HepG2 (cell line): Measurements from ENCODE around the gene HNRNPF. TPM values are rescaled to one million over a fixed set of nuclear protein-coding genes. Genes with fewer than 3 reads are reported as not detected.

Experiments used
- ASH2L ChIP-seq: fragments of 300-600, 200-600 bp; sonication (generic); IDR thresholded peaks from 2 replicates; pipeline ENCODE4 v1.7.0; 2017; ENCODE audit warnings: low read depth, mild to moderate bottlenecking, moderate library complexity, mixed read lengths, low read length; ENCODE audit not compliant: insufficient read length
- BCLAF1 ChIP-seq: fragments of 450-650 bp; IDR thresholded peaks from 2 replicates; pipeline ENCODE4 v1.6.1; 2017; ENCODE audit warnings: mild to moderate bottlenecking
- ELK4 ChIP-seq: sonication (generic); formaldehyde crosslinking; IDR thresholded peaks from 2 replicates; pipeline ENCODE4 v1.9.0; 2021; ENCODE audit warnings: missing genetic modification reagents, borderline replicate concordance
- NCOA2 ChIP-seq: sonication (generic); formaldehyde crosslinking; IDR thresholded peaks from 2 replicates; pipeline ENCODE4 v1.8.0; 2022; ENCODE audit warnings: inconsistent platforms
- PITX1 ChIP-seq: sonication (generic); formaldehyde crosslinking; IDR thresholded peaks from 2 replicates; pipeline ENCODE4 v1.5.1; 2020; ENCODE audit warnings: mild to moderate bottlenecking, missing genetic modification reagents
- RARG ChIP-seq: sonication (generic); formaldehyde crosslinking; IDR thresholded peaks from 2 replicates; pipeline ENCODE4 v1.4.0; 2020; ENCODE audit warnings: low read depth, mild to moderate bottlenecking, missing genetic modification reagents
- REL ChIP-seq: sonication (generic); formaldehyde crosslinking; conservative IDR thresholded peaks from 2 replicates; pipeline ENCODE4 v1.8.0; 2022; ENCODE audit warnings: mild to moderate bottlenecking, missing genetic modification reagents, moderate library complexity
- RORA ChIP-seq: sonication (generic); formaldehyde crosslinking; IDR thresholded peaks from 2 replicates; pipeline ENCODE4 v1.5.0; 2020; ENCODE audit warnings: mild to moderate bottlenecking, missing genetic modification reagents, moderate library complexity
- SOX6 ChIP-seq, 2 experiments: fragments of 450-650 bp in 1 of 2; sonication (generic) in 1 of 2; formaldehyde crosslinking in 1 of 2; IDR thresholded peaks; 2 replicates each; pipeline versions ENCODE4 v1.4.0 to v1.6.1; 2017 to 2020; ENCODE audit warnings: antibody characterized with exemption in 1 of 2, mild to moderate bottlenecking in 1 of 2, missing genetic modification reagents in 1 of 2
- SUZ12 ChIP-seq: fragments of 150-350 bp; IDR thresholded peaks from 2 replicates; pipeline ENCODE4 v1.6.1; 2014; ENCODE audit warnings: low read depth, low read length
- TSC22D2 ChIP-seq: sonication (generic); formaldehyde crosslinking; IDR thresholded peaks from 2 replicates; pipeline ENCODE4 v1.5.1; 2020; ENCODE audit warnings: missing genetic modification reagents, mild to moderate bottlenecking, borderline replicate concordance
- ZFP37 ChIP-seq: sonication (generic); formaldehyde crosslinking; IDR thresholded peaks from 2 replicates; pipeline ENCODE4 v1.4.0; 2020; ENCODE audit warnings: missing genetic modification reagents, borderline replicate concordance
- ZFP90 ChIP-seq: sonication (generic); formaldehyde crosslinking; IDR thresholded peaks from 2 replicates; pipeline ENCODE4 v1.8.0; 2022; ENCODE audit warnings: missing genetic modification reagents, mild to moderate bottlenecking, inconsistent platforms, borderline replicate concordance
- ZNF263 ChIP-seq: sonication (generic); formaldehyde crosslinking; IDR thresholded peaks from 2 replicates; pipeline ENCODE4 v1.4.0; 2020; ENCODE audit warnings: missing genetic modification reagents
- ZNF274 ChIP-seq: sonication (generic); formaldehyde crosslinking; IDR thresholded peaks from 2 replicates; pipeline ENCODE4 v1.5.1; 2020; ENCODE audit warnings: mild to moderate bottlenecking, missing genetic modification reagents
- ZNF558 ChIP-seq: sonication (generic); formaldehyde crosslinking; IDR thresholded peaks from 2 replicates; pipeline ENCODE4 v1.9.0; 2022; ENCODE audit warnings: mild to moderate bottlenecking, missing genetic modification reagents, borderline replicate concordance
- ZNF746 ChIP-seq: sonication (generic); formaldehyde crosslinking; IDR thresholded peaks from 2 replicates; pipeline ENCODE4 v1.8.0; 2022; ENCODE audit warnings: mild to moderate bottlenecking, missing genetic modification reagents
- ZNF850 ChIP-seq: sonication (generic); formaldehyde crosslinking; conservative IDR thresholded peaks from 2 replicates; pipeline ENCODE4 v1.9.0; 2021; ENCODE audit warnings: mild to moderate bottlenecking, missing genetic modification reagents
- ZXDC ChIP-seq: sonication (generic); formaldehyde crosslinking; IDR thresholded peaks from 2 replicates; pipeline ENCODE4 v1.5.0; 2020; ENCODE audit warnings: mild to moderate bottlenecking, missing genetic modification reagents
- polyA plus RNA-seq, 8 experiments: library from polyadenylated mRNA; depleted of rRNA in 3 of 8; stranded (reverse) in 7 of 8; unstranded in 1 of 8; fragments of >200 nt; fragmentation: Illumina TruSeq in 4 of 8; extraction: Trizol in 4 of 8; gene quantifications; 2 replicates each; pipeline versions ENCODE4 v1.2.1 to v1.2.3, GENCODE V29; 2011 to 2016; ENCODE audit warnings: low read depth in 4 of 8, missing spikeins in 1 of 8, mixed read lengths in 1 of 8; ENCODE audit not compliant: insufficient read depth in 1 of 8
- total RNA-seq, 5 experiments: library from RNA; depleted of rRNA; stranded (reverse); fragments of >200 nt; fragmentation: Illumina TruSeq; extraction: Trizol; gene quantifications; 2 replicates each; pipeline ENCODE4 v1.2.3, GENCODE V29; 2016; ENCODE audit warnings: low read depth in 1 of 5
- TF ChIP-seq, protein P1 (sequence below): sonication (generic); formaldehyde crosslinking; IDR thresholded peaks from 2 replicates; pipeline ENCODE4 v1.5.0; 2020; ENCODE audit warnings: mild to moderate bottlenecking, missing genetic modification reagents

HNRNPF gene
- total and polyA plus RNA-seq, 2 of the 13 experiments (the other 11 are each of a cell fraction or from before 2014, with no cell fraction given) = 166 to 308 TPM

GRCh38 chr10:43396928-43397624 is 11.9 kb downstream of the HNRNPF start (continued):
- TF ChIP-seq RARG (CRISPR knock-in tag) = no peak
- TF ChIP-seq ZNF746 = peak; percentile 47
- TF ChIP-seq, protein P1, sequence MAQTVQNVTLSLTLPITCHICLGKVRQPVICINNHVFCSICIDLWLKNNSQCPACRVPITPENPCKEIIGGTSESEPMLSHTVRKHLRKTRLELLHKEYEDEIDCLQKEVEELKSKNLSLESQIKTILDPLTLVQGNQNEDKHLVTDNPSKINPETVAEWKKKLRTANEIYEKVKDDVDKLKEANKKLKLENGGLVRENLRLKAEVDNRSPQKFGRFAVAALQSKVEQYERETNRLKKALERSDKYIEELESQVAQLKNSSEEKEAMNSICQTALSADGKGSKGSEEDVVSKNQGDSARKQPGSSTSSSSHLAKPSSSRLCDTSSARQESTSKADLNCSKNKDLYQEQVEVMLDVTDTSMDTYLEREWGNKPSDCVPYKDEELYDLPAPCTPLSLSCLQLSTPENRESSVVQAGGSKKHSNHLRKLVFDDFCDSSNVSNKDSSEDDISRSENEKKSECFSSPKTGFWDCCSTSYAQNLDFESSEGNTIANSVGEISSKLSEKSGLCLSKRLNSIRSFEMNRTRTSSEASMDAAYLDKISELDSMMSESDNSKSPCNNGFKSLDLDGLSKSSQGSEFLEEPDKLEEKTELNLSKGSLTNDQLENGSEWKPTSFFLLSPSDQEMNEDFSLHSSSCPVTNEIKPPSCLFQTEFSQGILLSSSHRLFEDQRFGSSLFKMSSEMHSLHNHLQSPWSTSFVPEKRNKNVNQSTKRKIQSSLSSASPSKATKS (CRISPR knock-in tag) = peak; percentile 5; the same call in 1 of the 2 replicates
- TF ChIP-seq PITX1 = peak; percentile 88
- TF ChIP-seq ZXDC (CRISPR knock-in tag) = no peak
- no peak for TF ChIP-seq ZNF850 (CRISPR knock-in tag)
- TF ChIP-seq SOX6 (IDR thresholded peaks at IDR 0.05) = no peak
- TF ChIP-seq SOX6 (CRISPR knock-in tag; IDR thresholded peaks at IDR 0.05) = peak; percentile 77; the same call in 1 of the 2 replicates
- TF ChIP-seq ZNF263 (CRISPR knock-in tag) = peak; percentile 56
- TF ChIP-seq NCOA2 (CRISPR knock-in tag) = peak; percentile 78
- TF ChIP-seq REL (CRISPR knock-in tag) = peak; percentile 66
- TF ChIP-seq ASH2L = peak; percentile 88
- TF ChIP-seq RORA = no peak
- peak; percentile 87 for TF ChIP-seq ZNF274
- TF ChIP-seq ZFP90 (CRISPR knock-in tag) = peak; percentile 33; the same call in 1 of the 2 replicates
- peak; percentile 22; the same call in 1 of the 2 replicates for TF ChIP-seq ZNF558 (CRISPR knock-in tag)
- TF ChIP-seq ZFP37 (CRISPR knock-in tag) = peak; percentile 89
- peak; percentile 88 for TF ChIP-seq TSC22D2 (CRISPR knock-in tag)
- peak; percentile 81; the same call in 1 of the 2 replicates for TF ChIP-seq ELK4
- TF ChIP-seq BCLAF1 = no peak
- no peak for TF ChIP-seq SUZ12
